SK-N-SH treated with all-trans-retinoic acid at 6 μM for 48 hours (cell line): ENCODE data around the gene ZNF14.

ENCODE experiments used
- ATAC-seq: fragments of 200-7000 bp; cut with Tn5 transposase; 3 replicates; pipeline ENCODE4 v1.9.1; 2020; ENCODE audit warnings: mild to moderate bottlenecking, moderate library complexity
- ARNTL ChIP-seq: fragments of 450-650 bp; formaldehyde crosslinking; IDR thresholded peaks from 2 replicates; pipeline ENCODE4 v1.5.0; 2020; ENCODE audit warnings: low read depth, mild to moderate bottlenecking, moderate library complexity, borderline replicate concordance
- BACH2 ChIP-seq: fragments of 250-450 bp; sonication (Bioruptor Pico); IDR thresholded peaks from 2 replicates; pipeline ENCODE4 v1.9.0; 2021; ENCODE audit warnings: mild to moderate bottlenecking, borderline replicate concordance
- ESRRG ChIP-seq: fragments of 250-450 bp; sonication (Bioruptor Pico); IDR thresholded peaks from 2 replicates; pipeline ENCODE4 v1.6.1; 2021; ENCODE audit warnings: mild to moderate bottlenecking
- GLIS3 ChIP-seq: fragments of 250-450 bp; sonication (Bioruptor Pico); IDR thresholded peaks from 2 replicates; pipeline ENCODE4 v1.5.0; 2020; ENCODE audit warnings: mild to moderate bottlenecking, moderate library complexity
- ISL1 ChIP-seq: fragments of 250-450 bp; sonication (Bioruptor Pico); IDR thresholded peaks from 2 replicates; pipeline ENCODE4 v2.1.2; 2022; ENCODE audit warnings: mild to moderate bottlenecking, moderate library complexity
- OSR1 ChIP-seq: fragments of 250-450 bp; sonication (Bioruptor Pico); IDR thresholded peaks from 2 replicates; pipeline ENCODE4 v1.8.0; 2022; ENCODE audit warnings: moderate library complexity, mild to moderate bottlenecking, inconsistent platforms
- POU6F1 ChIP-seq: fragments of 250-450 bp; sonication (Bioruptor Pico); IDR thresholded peaks from 2 replicates; pipeline ENCODE4 v1.8.0; 2021; ENCODE audit warnings: low read depth, mild to moderate bottlenecking, moderate library complexity, borderline replicate concordance
- PPARA ChIP-seq: fragments of 250-450 bp; sonication (Bioruptor Pico); IDR thresholded peaks from 2 replicates; pipeline ENCODE4 v1.5.0; 2020; ENCODE audit warnings: mild to moderate bottlenecking, borderline replicate concordance
- RARB ChIP-seq: fragments of 250-450 bp; sonication (Bioruptor Pico); IDR thresholded peaks from 2 replicates; pipeline ENCODE4 v1.8.0; 2021; ENCODE audit warnings: mild to moderate bottlenecking, moderate library complexity
- ZFP3 ChIP-seq: fragments of 250-450 bp; sonication (Bioruptor Pico); IDR thresholded peaks from 2 replicates; pipeline ENCODE4 v1.5.0; 2020; ENCODE audit warnings: mild to moderate bottlenecking, moderate library complexity
- ZFP30 ChIP-seq: fragments of 450-650 bp; formaldehyde crosslinking; IDR thresholded peaks from 2 replicates; pipeline ENCODE4 v1.5.0; 2022; ENCODE audit warnings: mild to moderate bottlenecking, moderate library complexity
- ZNF565 ChIP-seq: fragments of 450-650 bp; formaldehyde crosslinking; conservative IDR thresholded peaks from 2 replicates; pipeline ENCODE4 v1.5.0; 2020; ENCODE audit warnings: low read depth, mild to moderate bottlenecking, moderate library complexity
- ZNF70 ChIP-seq: fragments of 450-650 bp; formaldehyde crosslinking; IDR thresholded peaks from 2 replicates; pipeline ENCODE4 v1.5.0; 2020; ENCODE audit warnings: mild to moderate bottlenecking, moderate library complexity
- ZNF8 ChIP-seq: fragments of 450-650 bp; formaldehyde crosslinking; IDR thresholded peaks from 2 replicates; pipeline ENCODE4 v1.5.0; 2020; ENCODE audit warnings: mild to moderate bottlenecking, moderate library complexity
- TF ChIP-seq, protein P1 (sequence below): fragments of 250-450 bp; sonication (Bioruptor Pico); IDR thresholded peaks from 2 replicates; pipeline ENCODE4 v1.5.1; 2021; ENCODE audit warnings: mild to moderate bottlenecking, moderate library complexity
- TF ChIP-seq, protein P2 (sequence below): fragments of 250-450 bp; sonication (Bioruptor Pico); IDR thresholded peaks from 2 replicates; pipeline ENCODE4 v1.5.0; 2020; ENCODE audit warnings: mild to moderate bottlenecking, moderate library complexity

The ZNF14 gene

DNA sequence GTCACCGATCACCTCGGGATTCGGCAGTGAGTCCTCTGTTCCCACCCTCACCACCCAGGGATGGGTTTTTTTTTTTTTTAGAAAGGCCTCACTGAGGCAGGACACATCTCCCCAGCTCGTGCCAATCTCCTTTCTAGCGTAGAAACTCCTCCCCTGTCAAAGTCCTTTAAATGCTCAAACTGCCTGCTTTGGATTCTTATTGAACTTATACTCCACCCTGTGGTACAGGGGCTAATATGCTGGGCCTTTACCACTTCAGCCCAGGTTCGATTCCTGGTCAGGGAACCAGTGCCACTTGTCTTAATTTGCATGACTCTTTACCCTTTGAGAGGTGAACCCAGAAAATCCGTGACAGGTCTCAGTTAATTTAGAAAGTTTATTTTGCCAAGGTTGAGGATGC lies 8.3 kb upstream of the ZNF14 start (continued):
- TF ChIP-seq, protein P1, sequence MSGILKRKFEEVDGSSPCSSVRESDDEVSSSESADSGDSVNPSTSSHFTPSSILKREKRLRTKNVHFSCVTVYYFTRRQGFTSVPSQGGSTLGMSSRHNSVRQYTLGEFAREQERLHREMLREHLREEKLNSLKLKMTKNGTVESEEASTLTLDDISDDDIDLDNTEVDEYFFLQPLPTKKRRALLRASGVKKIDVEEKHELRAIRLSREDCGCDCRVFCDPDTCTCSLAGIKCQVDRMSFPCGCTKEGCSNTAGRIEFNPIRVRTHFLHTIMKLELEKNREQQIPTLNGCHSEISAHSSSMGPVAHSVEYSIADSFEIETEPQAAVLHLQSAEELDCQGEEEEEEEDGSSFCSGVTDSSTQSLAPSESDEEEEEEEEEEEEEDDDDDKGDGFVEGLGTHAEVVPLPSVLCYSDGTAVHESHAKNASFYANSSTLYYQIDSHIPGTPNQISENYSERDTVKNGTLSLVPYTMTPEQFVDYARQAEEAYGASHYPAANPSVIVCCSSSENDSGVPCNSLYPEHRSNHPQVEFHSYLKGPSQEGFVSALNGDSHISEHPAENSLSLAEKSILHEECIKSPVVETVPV = no peak
- TF ChIP-seq OSR1 (CRISPR knock-in tag) = no peak
- no peak for TF ChIP-seq ISL1 (CRISPR knock-in tag)

GRCh38 chr19:19740755-19741154 lies 7.8 kb upstream of the ZNF14 start:
- no peak for TF ChIP-seq ZNF565 (CRISPR knock-in tag)
- no peak for TF ChIP-seq GLIS3
- TF ChIP-seq, protein P1 = no peak
- TF ChIP-seq, protein P2, sequence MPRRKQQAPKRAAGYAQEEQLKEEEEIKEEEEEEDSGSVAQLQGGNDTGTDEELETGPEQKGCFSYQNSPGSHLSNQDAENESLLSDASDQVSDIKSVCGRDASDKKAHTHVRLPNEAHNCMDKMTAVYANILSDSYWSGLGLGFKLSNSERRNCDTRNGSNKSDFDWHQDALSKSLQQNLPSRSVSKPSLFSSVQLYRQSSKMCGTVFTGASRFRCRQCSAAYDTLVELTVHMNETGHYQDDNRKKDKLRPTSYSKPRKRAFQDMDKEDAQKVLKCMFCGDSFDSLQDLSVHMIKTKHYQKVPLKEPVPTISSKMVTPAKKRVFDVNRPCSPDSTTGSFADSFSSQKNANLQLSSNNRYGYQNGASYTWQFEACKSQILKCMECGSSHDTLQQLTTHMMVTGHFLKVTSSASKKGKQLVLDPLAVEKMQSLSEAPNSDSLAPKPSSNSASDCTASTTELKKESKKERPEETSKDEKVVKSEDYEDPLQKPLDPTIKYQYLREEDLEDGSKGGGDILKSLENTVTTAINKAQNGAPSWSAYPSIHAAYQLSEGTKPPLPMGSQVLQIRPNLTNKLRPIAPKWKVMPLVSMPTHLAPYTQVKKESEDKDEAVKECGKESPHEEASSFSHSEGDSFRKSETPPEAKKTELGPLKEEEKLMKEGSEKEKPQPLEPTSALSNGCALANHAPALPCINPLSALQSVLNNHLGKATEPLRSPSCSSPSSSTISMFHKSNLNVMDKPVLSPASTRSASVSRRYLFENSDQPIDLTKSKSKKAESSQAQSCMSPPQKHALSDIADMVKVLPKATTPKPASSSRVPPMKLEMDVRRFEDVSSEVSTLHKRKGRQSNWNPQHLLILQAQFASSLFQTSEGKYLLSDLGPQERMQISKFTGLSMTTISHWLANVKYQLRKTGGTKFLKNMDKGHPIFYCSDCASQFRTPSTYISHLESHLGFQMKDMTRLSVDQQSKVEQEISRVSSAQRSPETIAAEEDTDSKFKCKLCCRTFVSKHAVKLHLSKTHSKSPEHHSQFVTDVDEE (CRISPR knock-in tag) = no peak
- TF ChIP-seq ZNF8 (CRISPR knock-in tag) = no peak
- TF ChIP-seq ARNTL (CRISPR knock-in tag) = no peak
- no peak for TF ChIP-seq ZFP3
- no peak for TF ChIP-seq ZFP30 (CRISPR knock-in tag)
- TF ChIP-seq POU6F1 (CRISPR knock-in tag) = no peak
- no peak for TF ChIP-seq BACH2
- TF ChIP-seq OSR1 (CRISPR knock-in tag) = no peak
- no peak for TF ChIP-seq ZNF70 (CRISPR knock-in tag)
- TF ChIP-seq PPARA (CRISPR knock-in tag) = no peak
- ATAC-seq = no peak

GRCh38 chr19:19738564-19738963 lies 5.7 kb upstream of the ZNF14 start:
- no peak for ATAC-seq
- TF ChIP-seq, protein P2 (CRISPR knock-in tag) = no peak
- TF ChIP-seq ESRRG (CRISPR knock-in tag) = no peak
- TF ChIP-seq ZNF8 (CRISPR knock-in tag) = no peak
- TF ChIP-seq POU6F1 (CRISPR knock-in tag) = no peak
- no peak for TF ChIP-seq RARB (CRISPR knock-in tag)
